ENCODE measurements around the gene RFX1. TPM values are rescaled to one million over a fixed set of nuclear protein-coding genes. Genes with fewer than 3 reads are reported as not detected.
"Not testable (repeated sequence)": the region's sequence is repeated elsewhere in the genome, so short reads cannot be mapped to it uniquely, and the experiment has no call there.

The RFX1 gene
- total RNA-seq, 2 donors from 2014 or later: 23.3 to 24.7 TPM

- Mint-ChIP-seq H3K27me3 (peaks cover 19% of the 10 kb centered on the region), H3K4me1 (peaks cover 15% of the 10 kb centered on the region), H3K4me3 (no peak overlapping the region), H3K36me3 (ENCODE audit: low read depth) (no peaks in the 10 kb centered on the region), H3K27ac (no peak overlapping the region)
- no peak for DNase-seq
- ATAC-seq: no peak
- H3K9me3 ChIP-seq (ENCODE audit: control insufficient read depth, low read length, poor library complexity, severe bottlenecking): no peaks in the 10 kb centered on the region
These were observed 74.5 kb downstream of the RFX1 start for GRCh38 chr19:13931391-13932148.

GRCh38 chr19:13930402-13930801 lies 75.7 kb downstream of the RFX1 start:
- Mint-ChIP-seq H3K4me1 (peaks cover 16% of the 10 kb centered on the region), H3K36me3 (ENCODE audit: low read depth) (no peaks in the 10 kb centered on the region), H3K27me3 (peaks cover 19% of the 10 kb centered on the region), H3K27ac (no peak overlapping the region), H3K4me3 (no peak overlapping the region)
- H3K9me3 ChIP-seq (ENCODE audit: control insufficient read depth, low read length, poor library complexity, severe bottlenecking): no peaks in the 10 kb centered on the region
- no peak for DNase-seq
- ATAC-seq: no peak

- H3K27ac Mint-ChIP-seq: no peak overlapping the region
- no peaks in the 10 kb centered on the region for H3K9me3 ChIP-seq (ENCODE audit: control insufficient read depth, low read length, poor library complexity, severe bottlenecking)
- no peak for DNase-seq
- H3K4me3 Mint-ChIP-seq: no peak overlapping the region
- H3K27me3 Mint-ChIP-seq: peaks cover 16% of the 10 kb centered on the region
- H3K4me1 Mint-ChIP-seq: peaks cover 18% of the 10 kb centered on the region
- ATAC-seq: no peak
- H3K36me3 Mint-ChIP-seq (ENCODE audit: low read depth): peaks cover under 1% of the 10 kb centered on the region
These were observed 76.2 kb downstream of the RFX1 start for GRCh38 chr19:13929956-13930355.

- Mint-ChIP-seq H3K36me3 (ENCODE audit: low read depth) (peaks cover 3% of the 10 kb centered on the region), H3K27me3 (peaks cover 9% of the 10 kb centered on the region), H3K4me3 (no peak overlapping the region), H3K27ac (no peak overlapping the region), H3K4me1 (peaks cover 14% of the 10 kb centered on the region)
- DNase-seq (no peak), ATAC-seq (no peak)
- no peaks in the 10 kb centered on the region for H3K9me3 ChIP-seq (ENCODE audit: control insufficient read depth, low read length, poor library complexity, severe bottlenecking)
These were observed 76.8 kb downstream of the RFX1 start for GRCh38 chr19:13929340-13929739.

- Mint-ChIP-seq H3K27ac (peak overlapping the region; percentile 24), H3K36me3 (ENCODE audit: low read depth) (peaks cover 7% of the 10 kb centered on the region), H3K4me3 (no peak overlapping the region), H3K4me1 (peaks cover 9% of the 10 kb centered on the region), H3K27me3 (no peaks in the 10 kb centered on the region)
- no peaks in the 10 kb centered on the region for H3K9me3 ChIP-seq (ENCODE audit: control insufficient read depth, low read length, poor library complexity, severe bottlenecking)
- ATAC-seq: no peak
- no peak for DNase-seq
These were observed 79.4 kb downstream of the RFX1 start for GRCh38 chr19:13926715-13927114.

GRCh38 chr19:13926010-13926409 lies 80.1 kb downstream of the RFX1 start:
- no peak overlapping the region for H3K4me3 Mint-ChIP-seq
- no peaks in the 10 kb centered on the region for H3K27me3 Mint-ChIP-seq
- no peak for DNase-seq
- H3K4me1 Mint-ChIP-seq: peaks cover 9% of the 10 kb centered on the region
- H3K27ac Mint-ChIP-seq: peak overlapping the region; percentile 24
- H3K9me3 ChIP-seq (ENCODE audit: control insufficient read depth, low read length, poor library complexity, severe bottlenecking): no peaks in the 10 kb centered on the region
- H3K36me3 Mint-ChIP-seq (ENCODE audit: low read depth): peaks cover 7% of the 10 kb centered on the region
- ATAC-seq: no peak

- H3K4me3 Mint-ChIP-seq: no peak overlapping the region
- peaks cover 9% of the 10 kb centered on the region for H3K4me1 Mint-ChIP-seq
- ATAC-seq (no peak), DNase-seq (no peak)
- H3K27me3 Mint-ChIP-seq: no peaks in the 10 kb centered on the region
- H3K36me3 Mint-ChIP-seq (ENCODE audit: low read depth): peaks cover 7% of the 10 kb centered on the region
- no peak overlapping the region for H3K27ac Mint-ChIP-seq
- H3K9me3 ChIP-seq (ENCODE audit: control insufficient read depth, low read length, poor library complexity, severe bottlenecking): no peaks in the 10 kb centered on the region
These were observed 82.7 kb downstream of the RFX1 start for GRCh38 chr19:13923194-13923987.

GRCh38 chr19:13922118-13922517 lies 84.0 kb downstream of the RFX1 start:
- DNase-seq; H3K27ac Mint-ChIP-seq; H3K4me3 Mint-ChIP-seq; H3K36me3 Mint-ChIP-seq (ENCODE audit: low read depth); ATAC-seq; H3K4me1 Mint-ChIP-seq; H3K27me3 Mint-ChIP-seq; H3K9me3 ChIP-seq (ENCODE audit: control insufficient read depth, low read length, poor library complexity, severe bottlenecking): not testable (repeated sequence)

GRCh38 chr19:13920940-13921747 lies 85.0 kb downstream of the RFX1 start:
- Mint-ChIP-seq H3K27ac (no peak overlapping the region), H3K27me3 (no peaks in the 10 kb centered on the region), H3K4me1 (peaks cover 7% of the 10 kb centered on the region), H3K4me3 (no peak overlapping the region), H3K36me3 (ENCODE audit: low read depth) (peaks cover 7% of the 10 kb centered on the region)
- no peaks in the 10 kb centered on the region for H3K9me3 ChIP-seq (ENCODE audit: control insufficient read depth, low read length, poor library complexity, severe bottlenecking)
- no peak for DNase-seq
- peak; percentile 87 for ATAC-seq

GRCh38 chr19:13920524-13920923 lies 85.6 kb downstream of the RFX1 start:
- ATAC-seq (no peak), DNase-seq (no peak)
- H3K4me1 Mint-ChIP-seq: peaks cover 7% of the 10 kb centered on the region
- H3K9me3 ChIP-seq (ENCODE audit: control insufficient read depth, low read length, poor library complexity, severe bottlenecking): no peaks in the 10 kb centered on the region
- H3K36me3 Mint-ChIP-seq (ENCODE audit: low read depth): peaks cover 7% of the 10 kb centered on the region
- H3K27ac Mint-ChIP-seq: no peak overlapping the region
- no peaks in the 10 kb centered on the region for H3K27me3 Mint-ChIP-seq
- no peak overlapping the region for H3K4me3 Mint-ChIP-seq

GRCh38 chr19:13918726-13919411 lies 87.3 kb downstream of the RFX1 start:
- no peaks in the 10 kb centered on the region for H3K27me3 Mint-ChIP-seq
- ATAC-seq (no peak), DNase-seq (no peak)
- H3K9me3 ChIP-seq (ENCODE audit: control insufficient read depth, low read length, poor library complexity, severe bottlenecking): no peaks in the 10 kb centered on the region
- peaks cover 4% of the 10 kb centered on the region for H3K36me3 Mint-ChIP-seq (ENCODE audit: low read depth)
- no peak overlapping the region for H3K27ac Mint-ChIP-seq
- no peak overlapping the region for H3K4me3 Mint-ChIP-seq
- H3K4me1 Mint-ChIP-seq: peaks cover 2% of the 10 kb centered on the region

GRCh38 chr19:13917888-13918406 lies 88.2 kb downstream of the RFX1 start:
- H3K9me3 ChIP-seq (ENCODE audit: control insufficient read depth, low read length, poor library complexity, severe bottlenecking): no peaks in the 10 kb centered on the region
- no peaks in the 10 kb centered on the region for H3K27me3 Mint-ChIP-seq
- no peak overlapping the region for H3K4me3 Mint-ChIP-seq
- no peak overlapping the region for H3K27ac Mint-ChIP-seq
- peaks cover 4% of the 10 kb centered on the region for H3K36me3 Mint-ChIP-seq (ENCODE audit: low read depth)
- DNase-seq (no peak), ATAC-seq (no peak)
- H3K4me1 Mint-ChIP-seq: peaks cover 2% of the 10 kb centered on the region

All from T-helper 17 cell (primary cell).